Measurements from ENCODE around the gene HERC2.

Gene HERC2

GRCh38 chr15:28264166-28264565, 57.8 kb downstream of the HERC2 start:
- in situ Hi-C loops (cut with HindIII; ENCODE audit: low sequenced_read_pairs) = no loop called here
- no peak for DNase-seq (ENCODE audit: low read depth)
- H3K4me3 ChIP-seq (ENCODE audit: low read depth, low read length) = no peak overlapping the region
- TF ChIP-seq CTCF (IDR thresholded peaks at IDR 0.05; ENCODE audit: low read depth, low read length, missing control alignments) = no peak

DNA sequence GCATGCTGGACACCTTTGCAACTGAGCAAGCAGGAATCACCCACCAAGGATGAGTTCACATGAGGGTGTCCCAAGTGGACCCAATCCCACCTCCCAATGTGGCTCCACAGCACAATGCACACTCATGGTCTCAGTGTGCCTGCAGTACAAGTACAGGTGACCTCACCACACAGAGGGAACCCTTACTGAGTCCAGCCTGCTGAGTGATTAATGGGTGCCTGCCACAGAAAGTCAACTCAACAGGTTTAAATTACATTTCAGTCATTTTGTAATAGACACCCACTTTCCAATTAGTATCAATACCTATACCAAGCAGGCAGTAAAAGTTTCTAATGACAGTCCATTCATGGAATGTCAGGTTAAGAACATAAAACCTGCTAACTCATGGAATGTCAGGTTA, 59.5 kb downstream of the HERC2 start:
- in situ Hi-C loops (cut with HindIII; ENCODE audit: low sequenced_read_pairs) = no loop called here
- no peak for TF ChIP-seq CTCF (IDR thresholded peaks at IDR 0.05; ENCODE audit: low read depth, low read length, missing control alignments)
- no peak for DNase-seq (ENCODE audit: low read depth)
- no peak overlapping the region for H3K4me3 ChIP-seq (ENCODE audit: low read depth, low read length)

- TF ChIP-seq CTCF (IDR thresholded peaks at IDR 0.05; ENCODE audit: low read depth, low read length, missing control alignments) = no peak
- no peak for DNase-seq (ENCODE audit: low read depth)
- in situ Hi-C loops (cut with HindIII; ENCODE audit: low sequenced_read_pairs) = no loop called here
- no peak overlapping the region for H3K4me3 ChIP-seq (ENCODE audit: low read depth, low read length)
These were observed 61.3 kb downstream of the HERC2 start for GRCh38 chr15:28260722-28261121.

DNA sequence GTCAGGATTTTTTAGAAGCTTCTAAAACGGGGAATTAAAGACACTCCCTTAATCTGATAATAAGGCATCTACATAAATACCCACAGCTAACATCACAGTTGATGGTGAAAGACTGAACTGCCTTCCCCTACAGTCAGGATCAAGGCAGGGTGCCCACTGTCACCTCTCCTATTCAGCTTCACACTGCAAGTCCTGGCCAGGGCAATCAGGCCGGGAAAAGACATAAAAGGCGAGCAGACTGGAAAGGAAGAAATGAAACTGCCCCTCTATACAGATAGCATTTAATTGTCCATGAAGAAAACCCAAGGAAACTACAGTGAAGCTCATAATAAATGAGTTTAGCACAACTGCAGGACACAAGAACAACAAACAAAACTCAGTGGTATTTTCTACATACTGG, 61.7 kb downstream of the HERC2 start:
- no peak for DNase-seq (ENCODE audit: low read depth)
- H3K4me3 ChIP-seq (ENCODE audit: low read depth, low read length) = no peak overlapping the region
- no peak for TF ChIP-seq CTCF (IDR thresholded peaks at IDR 0.05; ENCODE audit: low read depth, low read length, missing control alignments)
- in situ Hi-C loops (cut with HindIII; ENCODE audit: low sequenced_read_pairs) = no loop called here

GRCh38 chr15:28255965-28256364, 66.0 kb downstream of the HERC2 start:
- no peak overlapping the region for H3K4me3 ChIP-seq (ENCODE audit: low read depth, low read length)
- in situ Hi-C loops (cut with HindIII; ENCODE audit: low sequenced_read_pairs) = no loop called here
- DNase-seq (ENCODE audit: low read depth) = no peak
- no peak for TF ChIP-seq CTCF (IDR thresholded peaks at IDR 0.05; ENCODE audit: low read depth, low read length, missing control alignments)

- no peak overlapping the region for H3K4me3 ChIP-seq (ENCODE audit: low read depth, low read length)
- in situ Hi-C loops (cut with HindIII; ENCODE audit: low sequenced_read_pairs) = no loop called here
- TF ChIP-seq CTCF (IDR thresholded peaks at IDR 0.05; ENCODE audit: low read depth, low read length, missing control alignments) = no peak
- DNase-seq (ENCODE audit: low read depth) = no peak
These were observed 69.1 kb downstream of the HERC2 start for GRCh38 chr15:28252831-28253230.

GRCh38 chr15:28246605-28247004, 75.4 kb downstream of the HERC2 start:
- no peak for TF ChIP-seq CTCF (IDR thresholded peaks at IDR 0.05; ENCODE audit: low read depth, low read length, missing control alignments)
- DNase-seq (ENCODE audit: low read depth) = no peak
- H3K4me3 ChIP-seq (ENCODE audit: low read depth, low read length) = no peak overlapping the region
- in situ Hi-C loops (cut with HindIII; ENCODE audit: low sequenced_read_pairs) = no loop called here

Measured in astrocyte of the cerebellum (primary cell).